Gastrocnemius medialis (tissue), 4 donors: Measurements from ENCODE around the gene TAGAP. TPM values are rescaled to one million over a fixed set of nuclear protein-coding genes. Genes with fewer than 3 reads are reported as not detected.
A peak's percentile ranks its signal among the peaks of the same experiment; 100 is the strongest.

Experiments used
- ATAC-seq, 2 donors: fragments of 150-250 bp; one replicate each; pipeline ENCODE4 v1.9.1; 2016
- DNase-seq, 2 donors: peaks; one replicate each; pipeline ENCODE4 v3.0.0-alpha.2; 2019
- H3K27ac ChIP-seq, 4 donors: fragments of 200-600 bp; sonication (generic); 1 replicate in 1 of 4; 2 replicates in 3 of 4; pipeline ENCODE4 v1.5.1; 2016 to 2018; ENCODE audit warnings: mild to moderate bottlenecking in 2 of 4, moderate library complexity in 1 of 4
- H3K27me3 ChIP-seq, 3 donors: fragments of 200-600 bp; sonication (generic) in 2 of 3; 1 replicate in 1 of 3; 2 replicates in 2 of 3; pipeline versions ENCODE4 v1.5.1 to v1.6.0; 2016 to 2019; ENCODE audit warnings: mild to moderate bottlenecking in 1 of 3, moderate library complexity in 1 of 3
- H3K36me3 ChIP-seq, 2 donors: fragments of 200-600 bp; sonication (generic) in 1 of 2; one replicate each; pipeline ENCODE4 v1.5.1; 2017 to 2018
- H3K4me1 ChIP-seq, 2 donors: fragments of 200-600 bp; sonication (generic) in 1 of 2; one replicate each; pipeline ENCODE4 v1.5.1; 2016 to 2017; ENCODE audit warnings: mild to moderate bottlenecking in 2 of 2
- H3K4me3 ChIP-seq, 4 donors: fragments of 200-600 bp; sonication (generic) in 3 of 4; 1 replicate in 1 of 4; 2 replicates in 3 of 4; pipeline ENCODE4 v1.5.1; 2016 to 2019; ENCODE audit warnings: mild to moderate bottlenecking in 2 of 4
- H3K9me3 ChIP-seq, 3 donors: fragments of 200-600 bp; sonication (generic) in 2 of 3; 1 replicate in 1 of 3; 2 replicates in 2 of 3; pipeline ENCODE4 v1.5.1; 2016 to 2019
- CTCF ChIP-seq, 5 experiments: fragments of 450-650 bp in 3 of 5; fragments of 200-600 bp in 2 of 5; sonication (generic) in 2 of 5; IDR thresholded peaks in 4 of 5; conservative IDR thresholded peaks in 1 of 5; 1 replicate in 4 of 5; 2 replicates in 1 of 5; pipeline ENCODE4 v1.5.1; 2016 to 2019; ENCODE audit warnings: antibody characterized with exemption in 5 of 5, mild to moderate bottlenecking in 3 of 5, moderate library complexity in 3 of 5
- POLR2A ChIP-seq, 2 donors: fragments of 450-650 bp; IDR thresholded peaks; one replicate each; pipeline ENCODE4 v1.6.1; 2017; ENCODE audit warnings: antibody characterized with exemption in 2 of 2, mild to moderate bottlenecking in 2 of 2, moderate library complexity in 2 of 2
- in situ Hi-C, 4 donors: fragments of 200-750 bp; cut with MboI; loops; one replicate each; pipeline versions ENCODE4 v1.15.0 to v1.8.0; 2017; ENCODE audit warnings: low sequenced_read_pairs in 4 of 4
- intact Hi-C: fragments of 100-400 bp; cut with DNase I; formaldehyde crosslinking; loops from one replicate; pipeline ENCODE4 v1.15.1; 2023; ENCODE audit warnings: low total_unique reads
- total RNA-seq, 4 donors: library from RNA; depleted of rRNA; stranded (reverse); fragments of >200 nt; gene quantifications; one replicate each; pipeline versions ENCODE4 v1.1.0 to v1.2.3, GENCODE V29; 2016

TAGAP gene
- total RNA-seq, 4 donors from 2014 or later, result 0.25 to 0.44 TPM; not detected in 2

DNA sequence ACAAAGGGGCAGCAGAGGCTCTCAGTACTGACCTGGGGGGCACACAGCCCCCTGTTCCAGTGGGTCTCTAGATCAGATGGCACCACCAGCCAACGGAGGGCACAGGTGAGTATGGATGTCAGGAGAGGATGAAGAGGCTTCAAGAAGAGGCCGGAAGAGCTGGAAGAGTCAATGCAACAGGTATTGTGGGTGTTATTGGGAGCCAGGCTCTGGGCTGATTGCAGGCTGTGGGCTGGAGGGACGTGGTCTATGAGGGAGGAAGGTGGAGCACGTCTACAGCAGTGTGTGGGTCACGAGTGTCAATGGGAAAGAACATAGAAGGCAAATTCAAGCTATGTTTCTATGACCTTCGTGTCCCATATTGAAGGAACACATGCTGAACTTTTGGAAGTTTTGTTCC, 18.8 kb upstream of the TAGAP start:
- Histone ChIP-seq H3K36me3 (no peaks in the 10 kb centered on the region), H3K27me3 (no peaks in the 10 kb centered on the region), H3K9me3 (no peaks in the 10 kb centered on the region), H3K4me1 (no peaks in the 10 kb centered on the region), H3K4me3 (no peak overlapping the region), H3K27ac (no peak overlapping the region)
- in situ Hi-C loops, result no loop called here
- TF ChIP-seq POLR2A (IDR thresholded peaks at IDR 0.05) (no peak), CTCF (IDR thresholded peaks at IDR 0.05 in 4 of 5, conservative IDR thresholded peaks at IDR 0.05 in 1 of 5) (no peak)
- intact Hi-C loops, result no loop called here
- ATAC-seq, result no peak
- no peak for DNase-seq

DNA sequence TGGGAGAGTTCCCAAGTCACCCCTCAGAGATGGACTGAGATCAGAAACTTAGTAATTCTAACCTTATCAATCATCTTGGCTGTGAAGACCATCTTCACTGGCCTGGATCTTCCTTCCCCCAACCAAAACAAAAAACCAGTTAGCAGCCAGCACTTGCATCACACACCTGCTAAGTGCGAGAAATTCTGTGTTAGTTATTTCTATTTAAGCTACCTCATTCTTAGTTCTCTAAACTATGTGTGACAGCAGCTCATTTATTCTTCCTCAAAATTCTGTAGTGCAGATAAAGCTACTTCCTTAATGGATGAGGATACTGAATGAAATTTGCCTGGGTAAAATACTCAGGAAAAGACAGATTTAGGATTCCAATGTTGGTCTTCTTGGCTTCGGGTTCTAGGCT, 18.2 kb upstream of the TAGAP start:
- TF ChIP-seq POLR2A (IDR thresholded peaks at IDR 0.05) (no peak), CTCF (IDR thresholded peaks at IDR 0.05 in 4 of 5, conservative IDR thresholded peaks at IDR 0.05 in 1 of 5) (no peak)
- Histone ChIP-seq H3K36me3 (no peaks in the 10 kb centered on the region), H3K27me3 (no peaks in the 10 kb centered on the region), H3K4me1 (no peaks in the 10 kb centered on the region), H3K9me3 (no peaks in the 10 kb centered on the region), H3K27ac (no peak overlapping the region), H3K4me3 (no peak overlapping the region)
- intact Hi-C loops, result no loop called here
- DNase-seq (no peak), ATAC-seq (no peak)
- in situ Hi-C loops, result no loop called here

DNA sequence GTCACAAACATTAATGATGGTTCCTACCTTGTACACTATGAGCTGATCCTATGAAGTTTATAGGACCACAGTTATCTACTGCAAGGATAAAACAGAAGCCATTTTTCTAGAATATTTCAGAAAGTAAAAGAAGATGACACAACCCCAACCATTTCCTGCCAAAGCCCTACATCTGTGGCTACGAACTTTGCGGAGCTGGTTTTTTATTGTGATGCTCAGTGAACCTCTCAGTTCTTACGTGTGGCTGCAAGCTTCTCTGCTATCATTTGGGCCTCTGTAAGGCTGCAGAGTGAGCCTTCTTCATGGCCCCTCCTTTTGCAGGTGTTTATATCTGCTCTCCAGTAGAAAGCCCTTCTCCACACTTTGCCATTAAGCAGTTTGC, 17.8 kb upstream of the TAGAP start:
- H3K4me1 ChIP-seq, result no peaks in the 10 kb centered on the region
- no peaks in the 10 kb centered on the region for H3K27me3 ChIP-seq
- no peaks in the 10 kb centered on the region for H3K36me3 ChIP-seq
- TF ChIP-seq CTCF (IDR thresholded peaks at IDR 0.05 in 4 of 5, conservative IDR thresholded peaks at IDR 0.05 in 1 of 5), result no peak
- no peak for TF ChIP-seq POLR2A (IDR thresholded peaks at IDR 0.05)
- ATAC-seq, result no peak
- H3K27ac ChIP-seq, result no peak overlapping the region
- H3K4me3 ChIP-seq, result no peak overlapping the region
- in situ Hi-C loops, result no loop called here
- DNase-seq, result no peak
- intact Hi-C loops, result no loop called here
- no peaks in the 10 kb centered on the region for H3K9me3 ChIP-seq

GRCh38 chr6:159061805-159062563, 17.2 kb upstream of the TAGAP start:
- DNase-seq (no peak), ATAC-seq (peak in 1 of 2 donors; percentile 24)
- Histone ChIP-seq H3K4me1 (no peaks in the 10 kb centered on the region), H3K4me3 (no peak overlapping the region), H3K27ac (no peak overlapping the region), H3K27me3 (no peaks in the 10 kb centered on the region), H3K9me3 (no peaks in the 10 kb centered on the region), H3K36me3 (no peaks in the 10 kb centered on the region)
- in situ Hi-C loops, result no loop called here
- TF ChIP-seq POLR2A (IDR thresholded peaks at IDR 0.05) (no peak), CTCF (IDR thresholded peaks at IDR 0.05 in 4 of 5, conservative IDR thresholded peaks at IDR 0.05 in 1 of 5) (no peak)
- intact Hi-C loops, result no loop called here

GRCh38 chr6:159061146-159061545, 16.4 kb upstream of the TAGAP start:
- Histone ChIP-seq H3K27ac (no peak overlapping the region), H3K27me3 (no peaks in the 10 kb centered on the region), H3K4me3 (no peak overlapping the region), H3K9me3 (no peaks in the 10 kb centered on the region), H3K4me1 (no peaks in the 10 kb centered on the region), H3K36me3 (no peaks in the 10 kb centered on the region)
- no peak for TF ChIP-seq POLR2A (IDR thresholded peaks at IDR 0.05)
- TF ChIP-seq CTCF (IDR thresholded peaks at IDR 0.05 in 4 of 5, conservative IDR thresholded peaks at IDR 0.05 in 1 of 5), result no peak
- DNase-seq (no peak), ATAC-seq (no peak)
- in situ Hi-C loops, result no loop called here
- intact Hi-C loops, result no loop called here
